Gastroesophageal sphincter (tissue), 3 donors: ENCODE data around the gene HTR4.

ENCODE experiments used
- CTCF ChIP-seq, 4 experiments: fragments of 200-600 bp in 2 of 4; fragments of 450-650 bp in 2 of 4; sonication (generic) in 1 of 4; IDR thresholded peaks; one replicate each; pipeline ENCODE4 v1.5.1; 2017 to 2019; ENCODE audit warnings: antibody characterized with exemption in 4 of 4, mild to moderate bottlenecking in 2 of 4, moderate library complexity in 2 of 4
- EP300 ChIP-seq: sonication (generic); formaldehyde crosslinking; IDR thresholded peaks from one replicate; pipeline ENCODE4 v1.6.1; 2017; ENCODE audit warnings: antibody characterized with exemption, mild to moderate bottlenecking
- POLR2A ChIP-seq, 2 donors: fragments of 450-650 bp; IDR thresholded peaks; one replicate each; pipeline ENCODE4 v1.6.1; 2017; ENCODE audit warnings: antibody characterized with exemption in 2 of 2, mild to moderate bottlenecking in 2 of 2, moderate library complexity in 1 of 2
- POLR2AphosphoS5 ChIP-seq: sonication (generic); formaldehyde crosslinking; IDR thresholded peaks from one replicate; pipeline ENCODE4 v1.6.1; 2017; ENCODE audit warnings: antibody characterized with exemption

GRCh38 chr5:148573374-148573773, 81.0 kb downstream of the HTR4 start:
- TF ChIP-seq CTCF (IDR thresholded peaks at IDR 0.05): no peak
- no peak for TF ChIP-seq POLR2A (IDR thresholded peaks at IDR 0.05)
- no peak for TF ChIP-seq POLR2AphosphoS5
- TF ChIP-seq EP300: no peak
